GM12878 (cell line): ENCODE results near the gene RTCA. TPM values are rescaled to one million over a fixed set of nuclear protein-coding genes. Genes with fewer than 3 reads are reported as not detected.

ENCODE experiments used
- ASH2L ChIP-seq: fragments of 300-600, 200-600 bp; sonication (generic); IDR thresholded peaks from 2 replicates; pipeline ENCODE4 v1.6.1; 2017; ENCODE audit warnings: low read depth, mild to moderate bottlenecking, borderline replicate concordance
- BHLHE40 ChIP-seq, 2 experiments: fragments of 450-650 bp in 1 of 2; IDR thresholded peaks; 2 replicates each; pipeline ENCODE4 v1.6.1; 2011 to 2017; ENCODE audit warnings: low read depth in 2 of 2, borderline replicate concordance in 1 of 2, improper control_type of control experiment in 1 of 2, low read length in 1 of 2, mild to moderate bottlenecking in 1 of 2
- BRCA1 ChIP-seq: IDR thresholded peaks from 2 replicates; pipeline ENCODE4 v1.6.1; 2011; ENCODE audit warnings: low read depth, low read length, improper control_type of control experiment
- CEBPZ ChIP-seq: fragments of 150-350 bp; IDR thresholded peaks from 2 replicates; pipeline ENCODE4 v1.6.1; 2016; ENCODE audit warnings: low read depth, low read length
- CREM ChIP-seq: IDR thresholded peaks from 2 replicates; pipeline ENCODE4 v1.6.1; 2014; ENCODE audit warnings: antibody characterized with exemption, low read depth
- GATAD2B ChIP-seq: fragments of 450-650 bp; conservative IDR thresholded peaks from 2 replicates; pipeline ENCODE4 v1.6.1; 2017; ENCODE audit warnings: low read depth, mild to moderate bottlenecking, moderate library complexity
- MXI1 ChIP-seq: fragments of 150-350 bp; IDR thresholded peaks from 2 replicates; pipeline ENCODE4 v1.6.1; 2011; ENCODE audit warnings: low read depth, mild to moderate bottlenecking, inconsistent platforms, low read length, improper control_type of control experiment
- PAX5 ChIP-seq: IDR thresholded peaks from 2 replicates; pipeline ENCODE4 v1.6.1; 2011; ENCODE audit warnings: low read depth, low read length, borderline replicate concordance
- PBX3 ChIP-seq: IDR thresholded peaks from 2 replicates; pipeline ENCODE4 v1.6.1; 2011; ENCODE audit warnings: mild to moderate bottlenecking, low read depth, low read length, moderate library complexity; ENCODE audit not compliant: insufficient replicate concordance
- POLR2A ChIP-seq: IDR thresholded peaks from 2 replicates; pipeline ENCODE4 v1.6.1; 2011; ENCODE audit warnings: low read depth, mild to moderate bottlenecking, low read length
- POLR2AphosphoS5 ChIP-seq: IDR thresholded peaks from 2 replicates; pipeline ENCODE4 v1.6.1; 2011; ENCODE audit warnings: mild to moderate bottlenecking, low read length, inconsistent platforms
- SIN3A ChIP-seq: IDR thresholded peaks from 2 replicates; pipeline ENCODE4 v1.6.1; 2012; ENCODE audit warnings: low read depth, low read length, improper control_type of control experiment
- SRF ChIP-seq, 2 experiments: IDR thresholded peaks; 2 replicates each; pipeline ENCODE4 v1.6.1; 2011; ENCODE audit warnings: low read depth in 2 of 2, low read length in 2 of 2, mild to moderate bottlenecking in 1 of 2, moderate library complexity in 1 of 2
- TCF7 ChIP-seq: IDR thresholded peaks from 2 replicates; pipeline ENCODE4 v1.6.1; 2014; ENCODE audit warnings: antibody characterized with exemption, borderline replicate concordance
- ZNF622 ChIP-seq: fragments of 450-650 bp; IDR thresholded peaks from 2 replicates; pipeline ENCODE4 v1.6.1; 2017; ENCODE audit warnings: mild to moderate bottlenecking, inconsistent platforms
- polyA plus RNA-seq, 11 experiments: library from polyadenylated mRNA; depleted of rRNA in 4 of 11; unstranded in 6 of 11; stranded (reverse) in 5 of 11; fragments of >200 nt; fragmentation: Nextera tagmentation in 4 of 11; fragmentation: Illumina TruSeq in 1 of 11; extraction: Ambion mirVana in 4 of 11; extraction: Trizol in 1 of 11; gene quantifications; 1 replicate in 1 of 11; 2 replicates in 10 of 11; pipeline versions ENCODE4 v1.2.1 to v1.2.3, GENCODE V29; 2011 to 2016; ENCODE audit warnings: inconsistent platforms in 2 of 11, missing spikeins in 2 of 11, low read depth in 1 of 11
- total RNA-seq, 4 experiments: library from RNA; depleted of rRNA in 3 of 4; stranded (reverse); fragments of >200 nt in 3 of 4; fragmentation: Illumina TruSeq in 1 of 4; extraction: Trizol in 1 of 4; gene quantifications; 2 replicates each; pipeline versions ENCODE4 v1.2.1 to v1.2.3, GENCODE V29; 2013 to 2021
- TF ChIP-seq, protein P1 (sequence below): fragments of 450-650 bp; IDR thresholded peaks from 2 replicates; pipeline ENCODE4 v1.6.1; 2018; ENCODE audit warnings: mild to moderate bottlenecking, low read depth, moderate library complexity; ENCODE audit not compliant: partially characterized antibody
- TF ChIP-seq, protein P2 (sequence below): IDR thresholded peaks from 2 replicates; pipeline ENCODE4 v1.6.1; 2012; ENCODE audit warnings: mild to moderate bottlenecking, low read depth, low read length

Gene RTCA
- total and polyA plus RNA-seq, 10 of the 15 experiments (the other 5 are each of a cell fraction or from before 2014, with no cell fraction given), result 10.3 to 63.5 (median 37.3) TPM

DNA sequence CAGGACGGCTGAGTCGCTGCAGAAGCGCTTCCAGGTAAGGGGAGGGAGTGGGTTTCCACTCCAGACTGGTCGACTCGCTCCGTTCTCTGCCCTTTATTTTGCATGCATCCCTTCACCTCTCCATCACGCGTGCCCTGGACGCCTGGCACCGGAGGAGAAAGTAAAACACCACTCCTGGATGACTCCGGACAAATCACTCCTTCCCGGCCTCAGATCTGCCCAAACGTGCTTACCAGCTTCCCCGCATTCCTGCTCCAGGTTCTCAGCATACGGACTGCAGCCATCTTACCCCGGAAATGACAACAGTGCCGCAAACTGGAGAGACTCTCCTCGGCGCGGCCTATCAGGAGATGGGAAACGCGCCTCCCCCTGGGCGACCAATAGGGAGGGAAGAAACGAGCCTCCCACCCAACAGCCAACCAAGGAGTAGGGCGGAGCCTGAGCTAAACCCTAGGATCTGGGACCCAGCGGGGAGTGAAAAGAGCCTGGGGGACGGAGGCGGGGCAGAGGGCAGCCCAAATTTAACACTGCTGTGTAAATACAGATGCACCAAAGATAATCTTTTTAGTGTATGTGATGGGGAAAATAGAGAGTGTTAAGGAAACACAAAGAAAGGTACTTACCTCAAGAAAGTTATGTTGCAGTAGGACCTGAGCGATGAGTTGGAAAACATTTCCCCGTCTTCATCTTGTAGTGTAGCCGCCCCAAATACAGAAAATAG, 16.3 kb upstream of the RTCA start, which contains the start of gene DBT (continued):
- TF ChIP-seq SRF (IDR thresholded peaks at IDR 0.05; ENCODE audit: low read depth in 2 of 2, low read length in 2 of 2) (0 out of 4 replicates have a peak, but pooled peaks of 1 of the 2 experiments have one; percentile 38), BRCA1 (no peak), CEBPZ (no peak), PAX5 (no peak; the same call in 1 of the 2 replicates), MXI1 (peak; percentile 76), SIN3A (peak; percentile 74), CREM (peak; percentile 77), GATAD2B (0 out of 2 replicates have a peak, but pooled peaks have one; percentile 46), PBX3 (no peak), ASH2L (no peak), TCF7 (no peak), ZNF622 (no peak), POLR2A (peak; percentile 99), BHLHE40 (IDR thresholded peaks at IDR 0.05; ENCODE audit: borderline replicate concordance in 1 of 2, low read depth in 2 of 2, low read length in 1 of 2) (peak; percentile 46 to 54; a peak in 2 of 4 replicates), POLR2AphosphoS5 (peak; percentile 98)
- TF ChIP-seq, protein P1, sequence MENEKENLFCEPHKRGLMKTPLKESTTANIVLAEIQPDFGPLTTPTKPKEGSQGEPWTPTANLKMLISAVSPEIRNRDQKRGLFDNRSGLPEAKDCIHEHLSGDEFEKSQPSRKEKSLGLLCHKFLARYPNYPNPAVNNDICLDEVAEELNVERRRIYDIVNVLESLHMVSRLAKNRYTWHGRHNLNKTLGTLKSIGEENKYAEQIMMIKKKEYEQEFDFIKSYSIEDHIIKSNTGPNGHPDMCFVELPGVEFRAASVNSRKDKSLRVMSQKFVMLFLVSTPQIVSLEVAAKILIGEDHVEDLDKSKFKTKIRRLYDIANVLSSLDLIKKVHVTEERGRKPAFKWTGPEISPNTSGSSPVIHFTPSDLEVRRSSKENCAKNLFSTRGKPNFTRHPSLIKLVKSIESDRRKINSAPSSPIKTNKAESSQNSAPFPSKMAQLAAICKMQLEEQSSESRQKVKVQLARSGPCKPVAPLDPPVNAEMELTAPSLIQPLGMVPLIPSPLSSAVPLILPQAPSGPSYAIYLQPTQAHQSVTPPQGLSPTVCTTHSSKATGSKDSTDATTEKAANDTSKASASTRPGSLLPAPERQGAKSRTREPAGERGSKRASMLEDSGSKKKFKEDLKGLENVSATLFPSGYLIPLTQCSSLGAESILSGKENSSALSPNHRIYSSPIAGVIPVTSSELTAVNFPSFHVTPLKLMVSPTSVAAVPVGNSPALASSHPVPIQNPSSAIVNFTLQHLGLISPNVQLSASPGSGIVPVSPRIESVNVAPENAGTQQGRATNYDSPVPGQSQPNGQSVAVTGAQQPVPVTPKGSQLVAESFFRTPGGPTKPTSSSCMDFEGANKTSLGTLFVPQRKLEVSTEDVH, result no peak
- TF ChIP-seq, protein P2, sequence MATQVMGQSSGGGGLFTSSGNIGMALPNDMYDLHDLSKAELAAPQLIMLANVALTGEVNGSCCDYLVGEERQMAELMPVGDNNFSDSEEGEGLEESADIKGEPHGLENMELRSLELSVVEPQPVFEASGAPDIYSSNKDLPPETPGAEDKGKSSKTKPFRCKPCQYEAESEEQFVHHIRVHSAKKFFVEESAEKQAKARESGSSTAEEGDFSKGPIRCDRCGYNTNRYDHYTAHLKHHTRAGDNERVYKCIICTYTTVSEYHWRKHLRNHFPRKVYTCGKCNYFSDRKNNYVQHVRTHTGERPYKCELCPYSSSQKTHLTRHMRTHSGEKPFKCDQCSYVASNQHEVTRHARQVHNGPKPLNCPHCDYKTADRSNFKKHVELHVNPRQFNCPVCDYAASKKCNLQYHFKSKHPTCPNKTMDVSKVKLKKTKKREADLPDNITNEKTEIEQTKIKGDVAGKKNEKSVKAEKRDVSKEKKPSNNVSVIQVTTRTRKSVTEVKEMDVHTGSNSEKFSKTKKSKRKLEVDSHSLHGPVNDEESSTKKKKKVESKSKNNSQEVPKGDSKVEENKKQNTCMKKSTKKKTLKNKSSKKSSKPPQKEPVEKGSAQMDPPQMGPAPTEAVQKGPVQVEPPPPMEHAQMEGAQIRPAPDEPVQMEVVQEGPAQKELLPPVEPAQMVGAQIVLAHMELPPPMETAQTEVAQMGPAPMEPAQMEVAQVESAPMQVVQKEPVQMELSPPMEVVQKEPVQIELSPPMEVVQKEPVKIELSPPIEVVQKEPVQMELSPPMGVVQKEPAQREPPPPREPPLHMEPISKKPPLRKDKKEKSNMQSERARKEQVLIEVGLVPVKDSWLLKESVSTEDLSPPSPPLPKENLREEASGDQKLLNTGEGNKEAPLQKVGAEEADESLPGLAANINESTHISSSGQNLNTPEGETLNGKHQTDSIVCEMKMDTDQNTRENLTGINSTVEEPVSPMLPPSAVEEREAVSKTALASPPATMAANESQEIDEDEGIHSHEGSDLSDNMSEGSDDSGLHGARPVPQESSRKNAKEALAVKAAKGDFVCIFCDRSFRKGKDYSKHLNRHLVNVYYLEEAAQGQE, result 0 out of 2 replicates have a peak, but pooled peaks have one; percentile 14
- TF ChIP-seq, all 136 proteins: peak for 49
